ENCODE results near the gene PHACTR4. TPM values are rescaled to one million over a fixed set of nuclear protein-coding genes. Genes with fewer than 3 reads are reported as not detected.
"Not testable (repeated sequence)": the region's sequence is repeated elsewhere in the genome, so short reads cannot be mapped to it uniquely, and the experiment has no call there.

PHACTR4 gene
- total RNA-seq, 2 experiments from 2014 or later, result 28.3 to 29.7 TPM

GRCh38 chr1:28376195-28376594 lies 6.7 kb downstream of the PHACTR4 start:
- H3K27ac Mint-ChIP-seq; H3K4me3 Mint-ChIP-seq; ATAC-seq (ENCODE audit: low read depth); H3K4me1 Mint-ChIP-seq; H3K9me3 Mint-ChIP-seq; DNase-seq; H3K27me3 Mint-ChIP-seq: not testable (repeated sequence)
- POLR2A ChIA-PET, result interaction anchor here (0.5 to 1.1 kb wide), 3 partner anchors 16 to 126 kb away, joined by 3 to 5 read pairs (median 3); no protein-coding TSS in a partner anchor
- peaks cover 15% of the 10 kb centered on the region for H3K36me3 Mint-ChIP-seq

GRCh38 chr1:28378906-28379305 lies 9.4 kb downstream of the PHACTR4 start:
- DNase-seq (no peak), ATAC-seq (ENCODE audit: low read depth) (no peak)
- H3K27ac Mint-ChIP-seq, result no peak overlapping the region
- no peaks in the 10 kb centered on the region for H3K27me3 Mint-ChIP-seq
- peaks cover 5% of the 10 kb centered on the region for H3K4me1 Mint-ChIP-seq
- H3K9me3 Mint-ChIP-seq, result no peaks in the 10 kb centered on the region
- POLR2A ChIA-PET, result interaction anchor here (0.7 kb wide), 1 partner anchor 132 kb away, joined by 3 read pairs; no protein-coding TSS in a partner anchor
- H3K36me3 Mint-ChIP-seq, result peaks cover 26% of the 10 kb centered on the region
- H3K4me3 Mint-ChIP-seq, result no peak overlapping the region

- Mint-ChIP-seq H3K27ac (no peak overlapping the region), H3K4me3 (no peak overlapping the region), H3K36me3 (peaks cover 34% of the 10 kb centered on the region), H3K4me1 (peaks cover 7% of the 10 kb centered on the region), H3K9me3 (peaks cover 4% of the 10 kb centered on the region), H3K27me3 (no peaks in the 10 kb centered on the region)
- POLR2A ChIA-PET, result no interaction called here
- ATAC-seq (ENCODE audit: low read depth) (no peak), DNase-seq (no peak)
These were observed 10.9 kb downstream of the PHACTR4 start for GRCh38 chr1:28380394-28380793.

GRCh38 chr1:28383785-28384184 lies 14.2 kb downstream of the PHACTR4 start:
- ATAC-seq (ENCODE audit: low read depth); DNase-seq; H3K27ac Mint-ChIP-seq; H3K4me3 Mint-ChIP-seq; H3K9me3 Mint-ChIP-seq; H3K27me3 Mint-ChIP-seq; H3K4me1 Mint-ChIP-seq; POLR2A ChIA-PET: not testable (repeated sequence)
- peaks cover 41% of the 10 kb centered on the region for H3K36me3 Mint-ChIP-seq

- Mint-ChIP-seq H3K9me3 (peaks cover 3% of the 10 kb centered on the region), H3K36me3 (peaks cover 13% of the 10 kb centered on the region), H3K4me3 (no peak overlapping the region), H3K27ac (no peak overlapping the region), H3K4me1 (peaks cover 11% of the 10 kb centered on the region), H3K27me3 (no peaks in the 10 kb centered on the region)
- DNase-seq, result no peak
- POLR2A ChIA-PET, result no interaction called here
- ATAC-seq (ENCODE audit: low read depth), result no peak
These were observed 22.6 kb downstream of the PHACTR4 start for GRCh38 chr1:28392027-28392652.

GRCh38 chr1:28394136-28394535 lies 24.6 kb downstream of the PHACTR4 start:
- H3K9me3 Mint-ChIP-seq, result no peaks in the 10 kb centered on the region
- no peaks in the 10 kb centered on the region for H3K27me3 Mint-ChIP-seq
- H3K36me3 Mint-ChIP-seq, result peaks cover 5% of the 10 kb centered on the region
- DNase-seq, result no peak
- no peak overlapping the region for H3K27ac Mint-ChIP-seq
- H3K4me1 Mint-ChIP-seq, result peaks cover 6% of the 10 kb centered on the region
- ATAC-seq (ENCODE audit: low read depth), result no peak
- POLR2A ChIA-PET, result no interaction called here
- no peak overlapping the region for H3K4me3 Mint-ChIP-seq

- POLR2A ChIA-PET, result interaction anchor here (0.5 to 0.7 kb wide), 2 partner anchors 146 to 204 kb away, joined by 4 read pairs; no protein-coding TSS in a partner anchor
- Mint-ChIP-seq H3K9me3 (no peaks in the 10 kb centered on the region), H3K27me3 (no peaks in the 10 kb centered on the region), H3K4me1 (peaks cover 5% of the 10 kb centered on the region), H3K27ac (no peak overlapping the region), H3K36me3 (peaks cover 5% of the 10 kb centered on the region), H3K4me3 (no peak overlapping the region)
- no peak for DNase-seq
- ATAC-seq (ENCODE audit: low read depth), result no peak
These were observed 25.6 kb downstream of the PHACTR4 start for GRCh38 chr1:28395181-28395580.

GRCh38 chr1:28401760-28402159 lies 32.2 kb downstream of the PHACTR4 start:
- no peak for ATAC-seq (ENCODE audit: low read depth)
- H3K4me1 Mint-ChIP-seq, result peaks cover 1% of the 10 kb centered on the region
- H3K27ac Mint-ChIP-seq, result no peak overlapping the region
- H3K4me3 Mint-ChIP-seq, result no peak overlapping the region
- H3K9me3 Mint-ChIP-seq, result no peaks in the 10 kb centered on the region
- peaks cover 3% of the 10 kb centered on the region for H3K36me3 Mint-ChIP-seq
- POLR2A ChIA-PET, result interaction anchor here (0.7 kb wide), 1 partner anchor 168 kb away, joined by 3 read pairs; no protein-coding TSS in a partner anchor
- no peaks in the 10 kb centered on the region for H3K27me3 Mint-ChIP-seq
- no peak for DNase-seq

GRCh38 chr1:28409090-28409489 lies 39.5 kb downstream of the PHACTR4 start:
- no peak for DNase-seq
- peaks cover 2% of the 10 kb centered on the region for H3K36me3 Mint-ChIP-seq
- no peak for ATAC-seq (ENCODE audit: low read depth)
- H3K9me3 Mint-ChIP-seq, result no peaks in the 10 kb centered on the region
- H3K4me3 Mint-ChIP-seq, result no peak overlapping the region
- no peaks in the 10 kb centered on the region for H3K27me3 Mint-ChIP-seq
- POLR2A ChIA-PET, result interaction anchor here (1.0 to 1.1 kb wide), 2 partner anchors 161 to 173 kb away, joined by 3 read pairs; no protein-coding TSS in a partner anchor
- H3K4me1 Mint-ChIP-seq, result peaks cover 4% of the 10 kb centered on the region
- no peak overlapping the region for H3K27ac Mint-ChIP-seq

GRCh38 chr1:28411656-28412055 lies 42.1 kb downstream of the PHACTR4 start:
- H3K27ac Mint-ChIP-seq, result no peak overlapping the region
- no peaks in the 10 kb centered on the region for H3K9me3 Mint-ChIP-seq
- peaks cover 2% of the 10 kb centered on the region for H3K36me3 Mint-ChIP-seq
- peaks cover 2% of the 10 kb centered on the region for H3K4me1 Mint-ChIP-seq
- no peaks in the 10 kb centered on the region for H3K27me3 Mint-ChIP-seq
- no peak overlapping the region for H3K4me3 Mint-ChIP-seq
- no peak for DNase-seq
- no peak for ATAC-seq (ENCODE audit: low read depth)
- POLR2A ChIA-PET, result interaction anchor here (1.6 kb wide), 1 partner anchor 170 kb away, joined by 4 read pairs; no protein-coding TSS in a partner anchor

GRCh38 chr1:28412731-28413130 lies 43.2 kb downstream of the PHACTR4 start:
- Mint-ChIP-seq H3K27me3 (no peaks in the 10 kb centered on the region), H3K4me1 (peaks cover 7% of the 10 kb centered on the region), H3K36me3 (peaks cover 2% of the 10 kb centered on the region), H3K27ac (no peak overlapping the region), H3K9me3 (no peaks in the 10 kb centered on the region), H3K4me3 (no peak overlapping the region)
- ATAC-seq (ENCODE audit: low read depth) (no peak), DNase-seq (no peak)
- POLR2A ChIA-PET, result interaction anchor here (0.5 to 1.6 kb wide), 3 partner anchors 97 to 816 kb away, joined by 3 to 4 read pairs (median 4); no protein-coding TSS in a partner anchor

- Mint-ChIP-seq H3K4me3 (no peak overlapping the region), H3K9me3 (no peaks in the 10 kb centered on the region), H3K4me1 (peaks cover 11% of the 10 kb centered on the region), H3K27ac (no peak overlapping the region), H3K27me3 (no peaks in the 10 kb centered on the region), H3K36me3 (peaks cover 2% of the 10 kb centered on the region)
- POLR2A ChIA-PET, result no interaction called here
- ATAC-seq (ENCODE audit: low read depth) (no peak), DNase-seq (no peak)
These were observed 47.1 kb downstream of the PHACTR4 start for GRCh38 chr1:28416509-28417194.

GRCh38 chr1:28417441-28417922 lies 47.9 kb downstream of the PHACTR4 start:
- Mint-ChIP-seq H3K4me3 (peak overlapping the region; percentile 59), H3K4me1 (peaks cover 12% of the 10 kb centered on the region), H3K9me3 (no peaks in the 10 kb centered on the region), H3K36me3 (peaks cover 2% of the 10 kb centered on the region), H3K27me3 (no peaks in the 10 kb centered on the region), H3K27ac (peak overlapping the region; percentile 32)
- no peak for DNase-seq
- POLR2A ChIA-PET, result no interaction called here
- peak; percentile 70 for ATAC-seq (ENCODE audit: low read depth)
